GM12878 (cell line): ENCODE measurements around the gene CACNA2D3. TPM values are rescaled to one million over a fixed set of nuclear protein-coding genes. Genes with fewer than 3 reads are reported as not detected.

ENCODE experiments used
- ATAC-seq: fragments of 200-7000 bp; cut with Tn5 transposase; 3 replicates; pipeline ENCODE4 v1.9.1; 2020; ENCODE audit warnings: mild to moderate bottlenecking, moderate library complexity
- BruUV-seq: library from RNA; stranded (reverse); fragments of 400-500 nt; replicated peaks from 2 replicates; lab custom pipeline; 2021; lab: Mats Ljungman, UMichigan
- CTCF ChIA-PET: fragments of 300-600 bp; sonication (Branson Sonifier 250); formaldehyde crosslinking; extraction: SDS; loops from one replicate; lab custom pipeline; 2021; ENCODE audit warnings: inconsistent platforms; lab: Yijun Ruan, JAX
- POLR2A ChIA-PET: fragments of 350-600 bp; formaldehyde crosslinking; extraction: SDS; loops from one replicate; lab custom pipeline; 2021; ENCODE audit warnings: inconsistent platforms; lab: Charles Lee
- RAD21 ChIA-PET: fragments of 300-600 bp; sonication (Branson Sonifier 250); formaldehyde crosslinking; loops from one replicate; lab custom pipeline; 2023; ENCODE audit warnings: antibody characterized with exemption; ENCODE audit not compliant: unreplicated experiment; lab: Charles Lee
- SMC1A ChIA-PET: fragments of 300-600 bp; sonication (Branson Sonifier 250); formaldehyde crosslinking; loops from one replicate; lab custom pipeline; 2023; ENCODE audit not compliant: unreplicated experiment, uncharacterized antibody; lab: Charles Lee
- DNase-seq: peaks from one replicate; pipeline ENCODE4 v3.0.0-alpha.2; 2011; ENCODE audit warnings: low read depth, low spot score
- FAIRE-seq: peaks from 3 replicates; lab custom pipeline; 2011; peaks lifted over from hg19 to GRCh38; lab: Jason Lieb, UNC
- H2AFZ ChIP-seq: 2 replicates; pipeline ENCODE4 v1.6.0; 2011; ENCODE audit warnings: low read depth, low read length, control low read depth; ENCODE audit not compliant: control insufficient read depth
- H3K27ac ChIP-seq: 2 replicates; pipeline ENCODE4 v1.5.1; 2011; ENCODE audit warnings: control low read depth; ENCODE audit not compliant: control insufficient read depth, insufficient read depth
- H3K27me3 ChIP-seq, 2 experiments: replicated peaks in 1 of 2; 2 replicates each; pipeline versions ENCODE4 v1.6.0 to v1.6.1; 2011; ENCODE audit warnings: low read length in 1 of 2; ENCODE audit not compliant: control insufficient read depth in 2 of 2, insufficient read depth in 2 of 2
- H3K36me3 ChIP-seq, 2 experiments: 2 replicates each; pipeline ENCODE4 v1.5.1; 2011; ENCODE audit warnings: low read length in 1 of 2; ENCODE audit not compliant: control insufficient read depth in 2 of 2, insufficient read depth in 2 of 2
- H3K4me1 ChIP-seq: 2 replicates; pipeline ENCODE4 v1.6.1; 2011; ENCODE audit warnings: mild to moderate bottlenecking, low read length, moderate library complexity, mixed read lengths; ENCODE audit not compliant: control insufficient read depth, insufficient read depth
- H3K4me2 ChIP-seq: 2 replicates; pipeline ENCODE4 v1.6.0; 2011; ENCODE audit warnings: control low read depth; ENCODE audit not compliant: control insufficient read depth, insufficient read depth
- H3K4me3 ChIP-seq: fragments of 200-600 bp; sonication (generic); 2 replicates; pipeline ENCODE4 v1.5.1; 2016
- H3K79me2 ChIP-seq: 2 replicates; pipeline ENCODE4 v1.6.0; 2011; ENCODE audit warnings: low read length; ENCODE audit not compliant: control insufficient read depth, insufficient read depth
- H3K9ac ChIP-seq: 2 replicates; pipeline ENCODE4 v1.8.0; 2011; ENCODE audit warnings: low read length, control low read depth, mixed read lengths; ENCODE audit not compliant: control insufficient read depth, insufficient read depth
- H3K9me3 ChIP-seq: replicated peaks from 3 replicates; pipeline ENCODE4 v1.5.1; 2011; ENCODE audit warnings: mild to moderate bottlenecking, low read length; ENCODE audit not compliant: control insufficient read depth, insufficient read depth
- H4K20me1 ChIP-seq: 2 replicates; pipeline ENCODE4 v1.6.0; 2011; ENCODE audit not compliant: control insufficient read depth, insufficient read depth
- HDGF ChIP-seq: fragments of 450-650 bp; IDR thresholded peaks from 2 replicates; pipeline ENCODE4 v1.6.1; 2016; ENCODE audit warnings: antibody characterized with exemption
- KLF5 ChIP-seq: fragments of 450-650 bp; IDR thresholded peaks from 2 replicates; pipeline ENCODE4 v1.6.1; 2014; ENCODE audit warnings: mild to moderate bottlenecking; ENCODE audit not compliant: partially characterized antibody
- NFIC ChIP-seq: IDR thresholded peaks from 2 replicates; pipeline ENCODE4 v1.6.1; 2012; ENCODE audit warnings: low read depth, mild to moderate bottlenecking, inconsistent platforms, low read length, moderate library complexity
- NR2C1 ChIP-seq: fragments of 450-650 bp; IDR thresholded peaks from 2 replicates; pipeline ENCODE4 v1.6.1; 2017; ENCODE audit warnings: antibody characterized with exemption, mild to moderate bottlenecking, moderate library complexity
- RB1 ChIP-seq: fragments of 450-650 bp; formaldehyde crosslinking; IDR thresholded peaks from 2 replicates; pipeline ENCODE4 v1.6.1; 2017; ENCODE audit warnings: mild to moderate bottlenecking, borderline replicate concordance
- YBX1 ChIP-seq: fragments of 450-650 bp; IDR thresholded peaks from 2 replicates; pipeline ENCODE4 v1.6.1; 2016; ENCODE audit warnings: antibody characterized with exemption
- WGBS: methylation state at CpG from one replicate; pipeline ENCODE4 v1.1.6; 2016; ENCODE audit warnings: low lambda C conversion rate; ENCODE audit not compliant: insufficient replicate concordance, insufficient coverage; ENCODE audit errors: missing lambda C conversion rate; 5-methylcytosine and 5-hydroxymethylcytosine counted together
- in situ Hi-C: fragments of 300-500 bp; cut with MboI; formaldehyde crosslinking; loops from 9 replicates; pipeline ENCODE4 v1.14.3; 2018; ENCODE audit warnings: mixed read lengths
- intact Hi-C: fragments of 100-400 bp; cut with micrococcal nuclease; formaldehyde crosslinking; loops from one replicate; pipeline ENCODE4 v1.14.2; 2022; ENCODE audit not compliant: unreplicated experiment
- polyA plus RNA-seq, 11 experiments: library from polyadenylated mRNA; depleted of rRNA in 4 of 11; unstranded in 6 of 11; stranded (reverse) in 5 of 11; fragments of >200 nt; fragmentation: Nextera tagmentation in 4 of 11; fragmentation: Illumina TruSeq in 1 of 11; extraction: Ambion mirVana in 4 of 11; extraction: Trizol in 1 of 11; gene quantifications; 1 replicate in 1 of 11; 2 replicates in 10 of 11; pipeline versions ENCODE4 v1.2.1 to v1.2.3, GENCODE V29; 2011 to 2016; ENCODE audit warnings: inconsistent platforms in 2 of 11, missing spikeins in 2 of 11, low read depth in 1 of 11
- total RNA-seq, 4 experiments: library from RNA; depleted of rRNA in 3 of 4; stranded (reverse); fragments of >200 nt in 3 of 4; fragmentation: Illumina TruSeq in 1 of 4; extraction: Trizol in 1 of 4; gene quantifications; 2 replicates each; pipeline versions ENCODE4 v1.2.1 to v1.2.3, GENCODE V29; 2013 to 2021
- TF ChIP-seq, protein P1 (sequence below), 3 experiments: IDR thresholded peaks in 2 of 3; conservative IDR thresholded peaks in 1 of 3; 2 replicates each; pipeline ENCODE4 v1.5.1; 2011; ENCODE audit warnings: low read depth in 3 of 3, low read length in 3 of 3, mild to moderate bottlenecking in 3 of 3, control low read depth in 2 of 3, moderate library complexity in 2 of 3, inconsistent platforms in 1 of 3, mixed read lengths in 1 of 3; ENCODE audit not compliant: control insufficient read depth in 2 of 3, insufficient read depth in 1 of 3; ENCODE audit errors: extremely low read depth in 1 of 3
- TF ChIP-seq, protein P2 (sequence below): IDR thresholded peaks from 2 replicates; pipeline ENCODE4 v1.6.1; 2012; ENCODE audit warnings: low read depth, low read length, improper control_type of control experiment
- TF ChIP-seq, protein P3 (sequence below): fragments of 150-350 bp; IDR thresholded peaks from 2 replicates; pipeline ENCODE4 v1.6.1; 2016; ENCODE audit warnings: low read depth, low read length
- TF ChIP-seq, protein P4 (sequence below): fragments of 450-650 bp; IDR thresholded peaks from 2 replicates; pipeline ENCODE4 v1.6.1; 2017; ENCODE audit warnings: borderline replicate concordance

CACNA2D3 gene
- total and polyA plus RNA-seq, 10 of the 15 experiments (the other 5 are each of a cell fraction or from before 2014, with no cell fraction given): not detected

DNA sequence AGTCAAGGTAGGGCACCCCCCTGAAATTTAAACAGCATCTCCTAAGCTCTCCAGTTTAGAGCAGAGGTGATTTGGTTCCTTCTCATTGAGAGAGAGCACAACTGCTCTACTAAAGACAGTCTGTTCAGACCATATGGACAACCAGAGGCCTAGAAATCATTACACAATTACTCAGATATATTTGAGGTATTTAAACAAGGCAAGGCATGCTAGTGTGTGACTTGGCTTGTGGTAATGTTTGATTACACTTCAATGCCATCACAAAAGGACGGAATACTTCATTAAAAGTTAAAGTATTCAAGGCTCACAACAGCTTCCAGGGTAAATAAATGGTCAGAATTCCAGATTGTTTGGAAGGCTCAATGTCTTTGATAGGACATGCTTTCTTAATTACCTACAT lies 695.3 kb downstream of the CACNA2D3 start:
- H3K4me1 ChIP-seq: no peaks in the 10 kb centered on the region
- no peak for FAIRE-seq
- ChIA-PET POLR2A (no interaction called here), CTCF (no interaction called here), RAD21 (no interaction called here), SMC1A (no interaction called here)
- no peaks in the 10 kb centered on the region for H3K79me2 ChIP-seq
- H3K4me3 ChIP-seq: no peak overlapping the region
- H4K20me1 ChIP-seq: no peaks in the 10 kb centered on the region
- H2AFZ ChIP-seq: no peak overlapping the region
- no peak for ATAC-seq
- H3K9me3 ChIP-seq: no peaks in the 10 kb centered on the region
- intact Hi-C loops (no loop called here), in situ Hi-C loops (no loop called here)
- no TSS peak for BruUV-seq
- H3K9ac ChIP-seq: no peak overlapping the region
- no peak overlapping the region for H3K4me2 ChIP-seq
- TF ChIP-seq HDGF (no peak), NR2C1 (no peak), RB1 (no peak), YBX1 (no peak), NFIC (no peak), KLF5 (no peak)
- TF ChIP-seq, protein P1, sequence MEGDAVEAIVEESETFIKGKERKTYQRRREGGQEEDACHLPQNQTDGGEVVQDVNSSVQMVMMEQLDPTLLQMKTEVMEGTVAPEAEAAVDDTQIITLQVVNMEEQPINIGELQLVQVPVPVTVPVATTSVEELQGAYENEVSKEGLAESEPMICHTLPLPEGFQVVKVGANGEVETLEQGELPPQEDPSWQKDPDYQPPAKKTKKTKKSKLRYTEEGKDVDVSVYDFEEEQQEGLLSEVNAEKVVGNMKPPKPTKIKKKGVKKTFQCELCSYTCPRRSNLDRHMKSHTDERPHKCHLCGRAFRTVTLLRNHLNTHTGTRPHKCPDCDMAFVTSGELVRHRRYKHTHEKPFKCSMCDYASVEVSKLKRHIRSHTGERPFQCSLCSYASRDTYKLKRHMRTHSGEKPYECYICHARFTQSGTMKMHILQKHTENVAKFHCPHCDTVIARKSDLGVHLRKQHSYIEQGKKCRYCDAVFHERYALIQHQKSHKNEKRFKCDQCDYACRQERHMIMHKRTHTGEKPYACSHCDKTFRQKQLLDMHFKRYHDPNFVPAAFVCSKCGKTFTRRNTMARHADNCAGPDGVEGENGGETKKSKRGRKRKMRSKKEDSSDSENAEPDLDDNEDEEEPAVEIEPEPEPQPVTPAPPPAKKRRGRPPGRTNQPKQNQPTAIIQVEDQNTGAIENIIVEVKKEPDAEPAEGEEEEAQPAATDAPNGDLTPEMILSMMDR (IDR thresholded peaks at IDR 0.05 in 2 of 3, conservative IDR thresholded peaks at IDR 0.05 in 1 of 3; ENCODE audit: control insufficient read depth in 2 of 3, extremely low read depth in 1 of 3, insufficient read depth in 1 of 3, low read depth in 3 of 3, low read length in 3 of 3): no peak
- TF ChIP-seq, protein P2, sequence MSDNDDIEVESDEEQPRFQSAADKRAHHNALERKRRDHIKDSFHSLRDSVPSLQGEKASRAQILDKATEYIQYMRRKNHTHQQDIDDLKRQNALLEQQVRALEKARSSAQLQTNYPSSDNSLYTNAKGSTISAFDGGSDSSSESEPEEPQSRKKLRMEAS: no peak
- TF ChIP-seq, protein P3, sequence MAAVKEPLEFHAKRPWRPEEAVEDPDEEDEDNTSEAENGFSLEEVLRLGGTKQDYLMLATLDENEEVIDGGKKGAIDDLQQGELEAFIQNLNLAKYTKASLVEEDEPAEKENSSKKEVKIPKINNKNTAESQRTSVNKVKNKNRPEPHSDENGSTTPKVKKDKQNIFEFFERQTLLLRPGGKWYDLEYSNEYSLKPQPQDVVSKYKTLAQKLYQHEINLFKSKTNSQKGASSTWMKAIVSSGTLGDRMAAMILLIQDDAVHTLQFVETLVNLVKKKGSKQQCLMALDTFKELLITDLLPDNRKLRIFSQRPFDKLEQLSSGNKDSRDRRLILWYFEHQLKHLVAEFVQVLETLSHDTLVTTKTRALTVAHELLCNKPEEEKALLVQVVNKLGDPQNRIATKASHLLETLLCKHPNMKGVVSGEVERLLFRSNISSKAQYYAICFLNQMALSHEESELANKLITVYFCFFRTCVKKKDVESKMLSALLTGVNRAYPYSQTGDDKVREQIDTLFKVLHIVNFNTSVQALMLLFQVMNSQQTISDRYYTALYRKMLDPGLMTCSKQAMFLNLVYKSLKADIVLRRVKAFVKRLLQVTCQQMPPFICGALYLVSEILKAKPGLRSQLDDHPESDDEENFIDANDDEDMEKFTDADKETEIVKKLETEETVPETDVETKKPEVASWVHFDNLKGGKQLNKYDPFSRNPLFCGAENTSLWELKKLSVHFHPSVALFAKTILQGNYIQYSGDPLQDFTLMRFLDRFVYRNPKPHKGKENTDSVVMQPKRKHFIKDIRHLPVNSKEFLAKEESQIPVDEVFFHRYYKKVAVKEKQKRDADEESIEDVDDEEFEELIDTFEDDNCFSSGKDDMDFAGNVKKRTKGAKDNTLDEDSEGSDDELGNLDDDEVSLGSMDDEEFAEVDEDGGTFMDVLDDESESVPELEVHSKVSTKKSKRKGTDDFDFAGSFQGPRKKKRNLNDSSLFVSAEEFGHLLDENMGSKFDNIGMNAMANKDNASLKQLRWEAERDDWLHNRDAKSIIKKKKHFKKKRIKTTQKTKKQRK: no peak
- TF ChIP-seq, protein P4, sequence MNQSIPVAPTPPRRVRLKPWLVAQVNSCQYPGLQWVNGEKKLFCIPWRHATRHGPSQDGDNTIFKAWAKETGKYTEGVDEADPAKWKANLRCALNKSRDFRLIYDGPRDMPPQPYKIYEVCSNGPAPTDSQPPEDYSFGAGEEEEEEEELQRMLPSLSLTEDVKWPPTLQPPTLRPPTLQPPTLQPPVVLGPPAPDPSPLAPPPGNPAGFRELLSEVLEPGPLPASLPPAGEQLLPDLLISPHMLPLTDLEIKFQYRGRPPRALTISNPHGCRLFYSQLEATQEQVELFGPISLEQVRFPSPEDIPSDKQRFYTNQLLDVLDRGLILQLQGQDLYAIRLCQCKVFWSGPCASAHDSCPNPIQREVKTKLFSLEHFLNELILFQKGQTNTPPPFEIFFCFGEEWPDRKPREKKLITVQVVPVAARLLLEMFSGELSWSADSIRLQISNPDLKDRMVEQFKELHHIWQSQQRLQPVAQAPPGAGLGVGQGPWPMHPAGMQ: no peak
- 6% methylated on average over 1 of the region's 1 CpG for WGBS
- H3K27me3 ChIP-seq: no peaks in the 10 kb centered on the region
- H3K36me3 ChIP-seq: no peaks in the 10 kb centered on the region
- no peak for DNase-seq
- no peak overlapping the region for H3K27ac ChIP-seq
